Breast epithelium (tissue), 4 donors: ENCODE measurements around the gene ETS1. TPM values are rescaled to one million over a fixed set of nuclear protein-coding genes. Genes with fewer than 3 reads are reported as not detected.

Source experiments
- DNase-seq, 2 donors: peaks; one replicate each; pipeline ENCODE4 v3.0.0-alpha.2; 2019; ENCODE audit warnings: low spot score in 2 of 2
- H3K27ac ChIP-seq, 2 donors: fragments of 200-600 bp; sonication (generic) in 1 of 2; one replicate each; pipeline ENCODE4 v1.5.1; 2016 to 2019; ENCODE audit warnings: mild to moderate bottlenecking in 1 of 2
- H3K27me3 ChIP-seq, 2 donors: fragments of 200-600 bp; sonication (generic) in 1 of 2; one replicate each; pipeline versions ENCODE4 v1.5.1 to v1.6.0; 2017 to 2019; ENCODE audit warnings: control low read depth in 1 of 2, mild to moderate bottlenecking in 1 of 2
- H3K36me3 ChIP-seq: fragments of 200-600 bp; one replicate; pipeline ENCODE4 v1.5.1; 2019
- H3K4me1 ChIP-seq, 2 donors: fragments of 200-600 bp; sonication (generic); one replicate each; pipeline ENCODE4 v1.5.1; 2016 to 2019; ENCODE audit warnings: control low read depth in 1 of 2
- H3K4me3 ChIP-seq, 3 donors: fragments of 200-600 bp; sonication (generic); 1 replicate in 2 of 3; 2 replicates in 1 of 3; pipeline ENCODE4 v1.5.1; 2016 to 2019; ENCODE audit warnings: mild to moderate bottlenecking in 3 of 3, moderate library complexity in 2 of 3
- H3K9me3 ChIP-seq, 2 donors: fragments of 200-600 bp; sonication (generic) in 1 of 2; one replicate each; pipeline ENCODE4 v1.5.1; 2016 to 2019; ENCODE audit warnings: control low read depth in 1 of 2
- CTCF ChIP-seq, 3 donors: fragments of 450-650 bp; IDR thresholded peaks; one replicate each; pipeline ENCODE4 v1.5.1; 2016 to 2017; ENCODE audit warnings: antibody characterized with exemption in 3 of 3, mild to moderate bottlenecking in 3 of 3, moderate library complexity in 3 of 3
- POLR2A ChIP-seq: fragments of 450-650 bp; IDR thresholded peaks from one replicate; pipeline ENCODE4 v1.6.1; 2016; ENCODE audit warnings: antibody characterized with exemption, mild to moderate bottlenecking, moderate library complexity
- POLR2AphosphoS5 ChIP-seq, 3 donors: sonication (generic); formaldehyde crosslinking; IDR thresholded peaks; one replicate each; pipeline ENCODE4 v1.6.1; 2017; ENCODE audit warnings: antibody characterized with exemption in 3 of 3
- intact Hi-C: fragments of 100-400 bp; cut with DNase I; formaldehyde crosslinking; loops from one replicate; pipeline ENCODE4 v1.15.1; 2023; ENCODE audit warnings: low total_unique reads
- total RNA-seq, 3 donors: library from RNA; depleted of rRNA; stranded (reverse); fragments of >200 nt; gene quantifications; one replicate each; pipeline ENCODE4 v1.1.0, GENCODE V29; 2016

ETS1 gene
- total RNA-seq, 3 donors from 2014 or later: 65.6 to 92.1 (median 73.2) TPM

- Histone ChIP-seq H3K27me3 (no peaks in the 10 kb centered on the region), H3K9me3 (no peaks in the 10 kb centered on the region), H3K4me1 (no peaks in the 10 kb centered on the region), H3K27ac (no peak overlapping the region), H3K4me3 (no peak overlapping the region), H3K36me3 (no peaks in the 10 kb centered on the region)
- intact Hi-C loops: no loop called here
- no peak for TF ChIP-seq POLR2AphosphoS5 (IDR thresholded peaks at IDR 0.05)
- no peak for TF ChIP-seq CTCF (IDR thresholded peaks at IDR 0.05)
- TF ChIP-seq POLR2A: no peak
- no peak for DNase-seq
Measured at GRCh38 chr11:128574576-128575011, 12.8 kb downstream of the ETS1 start.

- no peak for DNase-seq
- intact Hi-C loops: no loop called here
- Histone ChIP-seq H3K27ac (no peak overlapping the region), H3K9me3 (no peaks in the 10 kb centered on the region), H3K4me1 (no peaks in the 10 kb centered on the region), H3K4me3 (no peak overlapping the region), H3K27me3 (no peaks in the 10 kb centered on the region), H3K36me3 (no peaks in the 10 kb centered on the region)
- TF ChIP-seq CTCF (IDR thresholded peaks at IDR 0.05): no peak
- TF ChIP-seq POLR2AphosphoS5 (IDR thresholded peaks at IDR 0.05): no peak
- no peak for TF ChIP-seq POLR2A
Measured at GRCh38 chr11:128573638-128574037, 13.7 kb downstream of the ETS1 start.

- no peak for TF ChIP-seq POLR2A
- TF ChIP-seq CTCF (IDR thresholded peaks at IDR 0.05): no peak
- TF ChIP-seq POLR2AphosphoS5 (IDR thresholded peaks at IDR 0.05): no peak
- no peak overlapping the region for H3K27ac ChIP-seq
- H3K27me3 ChIP-seq: no peaks in the 10 kb centered on the region
- H3K4me3 ChIP-seq: no peak overlapping the region
- no peaks in the 10 kb centered on the region for H3K9me3 ChIP-seq
- H3K4me1 ChIP-seq: no peaks in the 10 kb centered on the region
- intact Hi-C loops: no loop called here
- H3K36me3 ChIP-seq: no peaks in the 10 kb centered on the region
- no peak for DNase-seq
Measured at GRCh38 chr11:128572965-128573364, 14.4 kb downstream of the ETS1 start.

GRCh38 chr11:128570632-128571031 lies 16.7 kb downstream of the ETS1 start:
- no peaks in the 10 kb centered on the region for H3K9me3 ChIP-seq
- H3K27me3 ChIP-seq: no peaks in the 10 kb centered on the region
- TF ChIP-seq CTCF (IDR thresholded peaks at IDR 0.05) (no peak), POLR2AphosphoS5 (IDR thresholded peaks at IDR 0.05) (no peak), POLR2A (no peak)
- H3K27ac ChIP-seq: peak overlapping the region in 1 of 2 donors; percentile 13
- no peaks in the 10 kb centered on the region for H3K36me3 ChIP-seq
- intact Hi-C loops: no loop called here
- H3K4me3 ChIP-seq: peak overlapping the region in 1 of 3 donors; percentile 21
- no peak for DNase-seq
- no peaks in the 10 kb centered on the region for H3K4me1 ChIP-seq

- no peak for TF ChIP-seq POLR2A
- TF ChIP-seq CTCF (IDR thresholded peaks at IDR 0.05): no peak
- no peak for TF ChIP-seq POLR2AphosphoS5 (IDR thresholded peaks at IDR 0.05)
- Histone ChIP-seq H3K27ac (peak overlapping the region in 1 of 2 donors; percentile 26), H3K27me3 (no peaks in the 10 kb centered on the region), H3K4me1 (no peaks in the 10 kb centered on the region), H3K36me3 (no peaks in the 10 kb centered on the region), H3K9me3 (no peaks in the 10 kb centered on the region), H3K4me3 (no peak overlapping the region)
- intact Hi-C loops: no loop called here
- DNase-seq: no peak
Measured at GRCh38 chr11:128569291-128569690, 18.1 kb downstream of the ETS1 start.
